KG1 (cell line): Measurements from ENCODE around the gene FCRL2.

Source experiments
- DNase-seq: peaks from one replicate; lab custom pipeline; 2025; lab: John Stamatoyannopoulos, UW

FCRL2 gene, protein sequence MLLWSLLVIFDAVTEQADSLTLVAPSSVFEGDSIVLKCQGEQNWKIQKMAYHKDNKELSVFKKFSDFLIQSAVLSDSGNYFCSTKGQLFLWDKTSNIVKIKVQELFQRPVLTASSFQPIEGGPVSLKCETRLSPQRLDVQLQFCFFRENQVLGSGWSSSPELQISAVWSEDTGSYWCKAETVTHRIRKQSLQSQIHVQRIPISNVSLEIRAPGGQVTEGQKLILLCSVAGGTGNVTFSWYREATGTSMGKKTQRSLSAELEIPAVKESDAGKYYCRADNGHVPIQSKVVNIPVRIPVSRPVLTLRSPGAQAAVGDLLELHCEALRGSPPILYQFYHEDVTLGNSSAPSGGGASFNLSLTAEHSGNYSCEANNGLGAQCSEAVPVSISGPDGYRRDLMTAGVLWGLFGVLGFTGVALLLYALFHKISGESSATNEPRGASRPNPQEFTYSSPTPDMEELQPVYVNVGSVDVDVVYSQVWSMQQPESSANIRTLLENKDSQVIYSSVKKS

DNA sequence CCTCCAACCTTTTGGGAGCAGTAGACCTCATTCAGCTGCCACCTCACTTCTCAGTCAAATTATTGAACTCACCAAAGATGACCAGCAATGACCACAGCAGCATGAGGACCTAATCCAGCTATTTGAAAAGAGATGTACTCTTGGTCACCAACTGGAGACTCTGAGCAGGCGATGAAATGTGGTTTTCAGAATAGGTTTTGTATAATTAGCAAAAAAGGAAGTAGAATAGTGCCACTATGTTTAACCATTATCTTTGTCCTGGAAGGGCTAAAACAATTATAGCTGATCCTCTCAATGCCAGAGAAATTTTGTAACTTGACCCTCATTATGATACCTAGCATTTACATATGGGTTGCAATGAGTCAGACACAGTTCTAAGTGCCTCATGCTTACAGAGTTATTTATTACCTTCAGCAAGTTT lies at the start of gene FCRL2:
FCRL2 (minus strand) TSS at position 162 of the 421 bp plus-strand sequence; CDS start at position 103, 59 bp downstream.
- DNase-seq = no peak

DNA sequence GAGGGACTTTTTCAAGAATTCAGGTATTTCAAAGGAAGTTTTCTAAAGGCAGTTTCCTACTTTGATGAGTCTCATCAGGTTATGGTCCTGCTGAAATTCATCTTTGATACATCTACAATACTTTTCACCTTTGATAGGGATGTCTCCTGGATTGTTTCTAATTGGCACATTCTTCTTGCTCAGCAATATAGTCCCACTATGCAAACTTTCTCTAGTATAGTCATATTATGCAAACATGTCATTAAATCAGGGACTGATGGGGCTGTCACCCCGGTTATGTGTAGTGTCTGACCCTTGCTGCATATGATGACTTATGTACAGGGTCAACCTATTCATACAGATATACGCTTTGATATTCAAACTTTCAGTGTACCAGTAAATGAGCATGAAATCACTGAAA lies 43.4 kb upstream of the FCRL2 start:
- no peak for DNase-seq

DNA sequence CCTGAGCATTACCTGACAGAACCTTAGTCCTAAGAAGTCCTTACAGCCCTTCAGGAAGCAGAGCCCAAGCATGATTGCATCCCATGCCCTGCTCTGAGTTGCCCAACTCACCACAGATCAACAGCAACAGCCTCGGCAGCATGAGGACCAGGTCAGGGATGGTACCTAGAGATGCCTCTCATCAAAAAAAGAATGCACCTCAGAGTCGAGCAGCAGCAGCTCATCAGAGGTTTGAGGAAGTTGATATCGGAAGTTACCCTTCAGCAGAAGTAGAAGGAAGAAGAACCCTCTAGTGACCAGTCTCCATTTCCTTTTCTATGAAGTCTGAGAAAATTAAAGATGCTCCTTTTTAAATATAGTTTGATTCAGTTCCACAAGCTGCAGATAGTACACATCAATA lies 43.0 kb upstream of the FCRL2 start, which contains the start of gene FCRL1:
FCRL1 (minus strand) TSS at position 225 of the 400 bp plus-strand sequence; CDS start at position 142, 83 bp downstream.
- no peak for DNase-seq

DNA sequence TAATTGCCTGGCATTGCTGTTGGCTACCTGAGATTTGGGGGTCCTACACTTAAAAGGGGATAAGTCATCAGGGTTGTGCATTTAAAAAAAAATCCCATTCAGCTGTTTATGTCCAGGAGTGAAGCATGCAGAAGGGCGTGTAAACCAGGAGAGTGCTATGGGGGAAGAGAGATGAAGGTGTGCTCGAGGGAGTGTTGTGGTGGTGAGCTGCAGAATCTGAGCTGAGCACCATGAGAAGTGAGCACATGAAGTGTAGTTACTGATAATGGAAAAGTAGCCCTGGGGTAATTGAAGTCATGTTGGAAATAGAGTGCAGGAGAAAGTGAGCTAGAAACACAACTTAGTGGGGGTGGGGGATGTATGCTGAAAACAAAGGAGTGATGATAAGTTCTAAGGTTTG lies 42.3 kb upstream of the FCRL2 start:
- DNase-seq = no peak

DNA sequence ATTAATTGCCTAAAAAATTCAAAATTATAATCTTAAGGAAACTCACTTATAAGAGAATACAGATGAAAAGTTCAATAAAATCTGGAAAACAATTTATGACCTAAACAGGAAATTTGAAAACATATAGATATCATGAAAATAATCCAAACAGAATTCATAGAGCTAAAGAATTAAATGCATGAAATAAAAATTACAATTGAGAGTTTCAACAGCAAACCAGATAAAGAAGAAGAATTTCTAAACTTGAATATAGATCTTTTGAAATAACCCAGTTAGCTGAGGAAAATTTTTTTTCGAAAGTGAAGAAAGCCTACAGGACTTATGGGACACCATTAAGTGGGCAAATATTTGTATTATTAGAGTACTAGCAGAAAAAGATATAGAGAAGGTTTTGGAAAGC lies 36.3 kb upstream of the FCRL2 start:
- DNase-seq = no peak

DNA sequence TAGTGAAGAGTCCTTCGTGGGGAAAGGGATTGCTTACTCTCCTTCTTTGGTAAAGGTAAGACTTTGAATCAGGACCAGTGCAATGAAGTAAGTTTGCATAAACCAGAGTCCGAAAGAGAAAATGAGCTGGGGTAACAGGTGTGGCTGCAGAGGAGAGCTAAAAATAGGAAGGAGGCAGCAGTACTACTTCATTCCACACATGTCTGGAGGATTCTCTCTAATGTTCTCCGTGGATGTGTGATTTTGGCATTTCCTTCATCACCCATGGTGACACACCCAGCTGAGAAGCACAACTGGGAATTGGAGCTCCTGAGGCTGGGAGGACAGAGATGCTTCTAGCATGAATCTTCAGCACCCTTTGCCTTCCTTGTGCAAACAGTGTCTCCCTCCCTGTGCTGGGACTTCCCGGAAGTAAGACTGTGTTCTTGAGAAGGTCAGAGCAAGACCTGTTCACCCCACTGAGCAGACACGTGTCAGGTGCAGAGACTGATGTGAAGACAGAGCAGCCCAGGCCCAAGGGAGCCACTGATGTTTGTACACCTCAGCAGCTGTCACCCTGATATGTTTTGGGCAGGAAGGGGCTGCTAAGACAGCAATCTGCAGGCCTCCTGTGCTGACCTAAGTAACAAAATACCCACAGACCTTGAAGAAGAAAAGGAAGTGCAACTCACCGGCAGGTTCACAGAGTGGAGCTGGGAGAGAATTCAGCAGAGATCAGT lies 29.7 kb upstream of the FCRL2 start:
- no peak for DNase-seq

DNA sequence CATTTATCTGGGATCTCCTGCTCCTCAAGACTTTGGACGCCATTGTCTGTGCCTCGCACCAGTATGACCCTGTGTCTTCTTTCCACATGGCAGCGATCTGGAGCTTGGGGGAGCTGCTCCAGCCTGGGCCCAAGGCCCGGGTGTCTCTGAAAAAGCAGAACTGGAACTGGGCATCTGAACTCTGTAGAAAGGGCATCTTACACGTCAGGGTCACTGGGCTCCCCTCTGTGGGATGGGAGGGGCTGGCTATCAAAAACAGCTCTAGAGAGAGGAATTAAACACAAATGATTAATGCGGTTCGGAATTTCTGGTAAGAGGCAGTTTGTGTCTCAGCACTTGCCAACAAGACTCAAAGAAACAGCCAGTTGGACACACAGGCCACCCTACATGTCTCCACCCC lies 26.9 kb upstream of the FCRL2 start:
- DNase-seq = no peak

DNA sequence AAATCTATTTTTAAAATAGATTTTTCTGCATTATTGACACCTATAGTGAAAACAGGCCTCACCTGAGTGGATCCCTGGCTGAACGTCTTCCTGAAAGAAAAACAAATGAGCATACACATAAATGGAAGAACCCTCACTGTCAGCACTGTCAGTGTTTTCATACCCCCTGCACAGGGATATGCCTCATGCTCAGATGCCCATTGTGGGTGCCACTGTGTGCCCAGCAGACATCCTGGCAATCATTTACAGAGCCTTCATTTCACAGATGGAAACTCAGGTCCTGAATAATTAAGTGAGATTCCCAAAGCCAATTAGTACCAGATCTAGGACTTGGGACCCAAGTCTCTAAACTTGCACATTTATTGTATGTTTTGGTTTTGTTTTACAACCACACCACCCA lies 23.1 kb upstream of the FCRL2 start:
- DNase-seq = no peak

DNA sequence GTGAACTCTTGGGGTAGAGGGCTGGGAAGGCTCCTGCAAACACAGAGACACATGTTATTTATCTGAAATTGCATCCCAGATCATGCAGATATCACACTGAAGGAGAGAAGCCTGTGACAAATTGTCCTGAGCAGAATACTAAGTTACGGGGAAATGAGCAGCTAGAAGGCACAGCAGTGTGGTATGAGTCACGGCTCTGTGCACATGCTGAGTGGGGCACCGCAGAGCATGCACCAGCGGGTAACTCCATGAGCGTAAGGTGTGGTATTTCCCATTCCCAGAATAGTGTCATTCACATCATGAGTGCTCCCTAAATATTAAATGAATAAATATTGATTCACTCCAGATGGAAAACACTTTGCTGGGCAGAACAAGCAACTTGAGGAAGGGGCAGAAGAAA lies 21.3 kb upstream of the FCRL2 start:
- no peak for DNase-seq

DNA sequence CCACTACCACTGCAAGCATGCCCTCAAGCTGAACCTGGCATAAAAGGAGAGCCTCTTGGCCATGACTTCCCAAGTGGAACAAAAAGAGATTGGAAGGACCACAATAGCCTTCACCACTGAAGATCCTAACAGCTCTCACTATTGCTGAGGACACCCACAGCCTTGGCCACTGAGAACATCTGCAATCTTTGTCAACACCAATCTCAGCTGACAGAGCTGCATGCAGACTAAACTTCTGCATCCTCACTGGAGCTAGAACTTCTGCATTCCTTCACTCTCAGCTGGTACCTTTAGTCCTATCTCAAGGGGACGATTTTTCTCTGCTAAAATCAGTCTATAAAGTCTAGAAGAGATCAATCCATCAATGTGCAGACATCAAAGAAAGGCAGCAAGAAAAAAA lies 8.3 kb upstream of the FCRL2 start:
- no peak for DNase-seq

DNA sequence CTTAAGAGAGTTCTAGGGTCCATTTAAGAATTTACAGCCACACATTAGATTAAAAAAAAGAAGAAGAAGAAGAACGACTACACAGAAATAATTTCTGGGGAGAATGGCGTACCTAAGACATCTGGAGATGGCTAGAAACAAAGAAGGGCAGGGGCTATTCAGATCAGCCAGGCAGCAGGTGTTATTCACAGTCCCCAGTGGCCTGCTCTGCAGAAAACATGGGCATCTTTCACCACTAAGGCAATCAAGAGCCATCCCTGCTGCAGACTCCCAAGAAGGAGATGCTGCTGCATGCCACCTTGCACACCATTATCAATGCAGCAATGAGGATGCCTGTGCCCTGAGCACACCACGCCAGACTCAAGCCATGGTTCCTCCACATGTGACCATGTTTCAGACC lies 7.9 kb upstream of the FCRL2 start:
- no peak for DNase-seq

DNA sequence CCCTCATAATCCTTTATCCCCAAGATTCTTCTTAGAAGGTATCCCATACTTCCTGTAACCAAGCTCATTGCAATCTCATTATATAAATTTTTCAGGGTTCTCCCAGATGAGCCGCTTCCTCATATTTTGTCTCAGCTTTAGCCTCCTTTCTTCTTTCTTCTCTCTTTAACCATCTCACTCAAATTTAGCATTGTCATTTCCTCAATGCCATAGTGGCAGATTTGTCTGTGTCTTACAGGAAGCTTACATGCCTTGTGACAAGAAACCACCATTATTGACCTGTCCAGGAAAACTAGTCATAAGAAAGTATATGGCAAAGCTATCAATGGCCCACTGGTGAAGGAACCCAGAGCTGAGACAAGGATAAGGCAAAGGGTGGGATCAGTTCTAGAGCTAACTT lies 6.0 kb upstream of the FCRL2 start:
- no peak for DNase-seq

DNA sequence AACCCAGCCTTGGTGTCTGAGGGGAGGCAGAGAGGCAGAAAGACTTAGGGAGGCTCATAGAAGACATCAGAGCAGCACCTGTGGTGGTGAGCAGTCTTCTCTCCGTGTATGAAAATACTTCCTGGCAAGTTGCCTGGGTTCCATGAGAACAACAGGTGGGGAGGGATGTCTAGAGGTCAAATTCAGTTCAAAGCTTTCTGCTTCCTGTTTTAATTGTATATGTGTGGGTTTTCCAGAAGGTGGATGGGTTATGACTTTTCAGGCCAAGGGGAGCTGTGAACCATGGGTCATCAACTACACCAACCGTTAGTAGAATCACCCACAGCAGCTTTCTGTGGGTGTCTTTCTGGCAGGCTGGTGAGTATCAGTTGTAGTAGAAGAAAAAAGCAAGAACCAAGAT lies 4.1 kb upstream of the FCRL2 start:
- DNase-seq = no peak

DNA sequence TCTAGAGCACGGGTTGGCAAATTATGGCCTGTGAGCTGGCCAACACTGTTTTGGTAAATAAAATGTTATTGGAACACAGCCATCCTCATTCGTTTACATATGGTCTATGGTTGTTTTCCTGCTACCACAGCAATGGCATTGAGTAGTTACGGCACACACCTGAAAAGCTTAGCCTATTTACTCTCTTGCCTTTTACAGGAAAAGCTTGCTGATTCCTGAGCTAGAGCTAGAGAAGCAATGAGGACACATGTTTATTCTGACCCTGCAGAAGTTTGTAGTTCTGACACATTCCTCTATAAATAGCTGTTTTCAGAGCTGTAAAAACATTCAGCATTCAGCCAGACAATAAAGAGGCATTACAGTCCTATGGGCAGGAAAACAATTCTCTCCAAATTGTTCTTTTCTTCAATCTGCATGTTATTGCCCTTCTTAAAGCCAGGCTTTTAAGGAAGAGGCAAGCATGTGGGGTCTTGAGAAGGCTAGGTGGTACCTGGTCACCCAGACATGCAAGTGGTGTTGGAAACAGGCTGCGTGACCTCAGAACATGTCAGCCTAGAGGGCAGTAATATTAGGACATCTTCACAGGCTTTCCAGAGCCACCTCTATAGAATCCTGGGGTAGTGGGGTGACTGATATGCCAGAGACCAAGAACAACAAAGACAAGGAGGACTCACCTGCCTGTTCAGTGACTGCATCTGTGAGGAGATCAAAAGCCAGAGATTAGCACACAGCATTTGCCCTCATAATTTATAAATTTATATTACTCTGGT lies 1.6 kb downstream of the FCRL2 start:
- DNase-seq = no peak

DNA sequence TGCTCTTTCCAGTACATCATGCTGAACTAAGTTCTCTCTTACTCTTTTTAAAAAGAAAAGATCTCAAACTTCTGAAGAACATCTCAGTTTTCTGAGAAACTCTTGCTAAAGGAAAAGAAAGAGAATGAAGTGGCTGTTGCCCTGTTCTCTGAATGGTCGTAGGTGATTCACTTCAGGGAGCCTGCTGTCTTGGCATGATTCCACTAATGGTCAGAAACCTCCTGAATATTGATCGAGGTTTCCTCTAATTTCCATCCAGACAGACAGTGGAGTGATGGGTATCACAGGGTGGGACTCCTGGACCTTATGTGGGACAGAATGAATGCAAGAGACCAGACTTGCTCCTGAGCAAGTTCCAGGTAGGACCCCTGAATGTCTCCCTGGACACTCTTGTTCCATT lies 2.5 kb downstream of the FCRL2 start:
- DNase-seq = no peak

DNA sequence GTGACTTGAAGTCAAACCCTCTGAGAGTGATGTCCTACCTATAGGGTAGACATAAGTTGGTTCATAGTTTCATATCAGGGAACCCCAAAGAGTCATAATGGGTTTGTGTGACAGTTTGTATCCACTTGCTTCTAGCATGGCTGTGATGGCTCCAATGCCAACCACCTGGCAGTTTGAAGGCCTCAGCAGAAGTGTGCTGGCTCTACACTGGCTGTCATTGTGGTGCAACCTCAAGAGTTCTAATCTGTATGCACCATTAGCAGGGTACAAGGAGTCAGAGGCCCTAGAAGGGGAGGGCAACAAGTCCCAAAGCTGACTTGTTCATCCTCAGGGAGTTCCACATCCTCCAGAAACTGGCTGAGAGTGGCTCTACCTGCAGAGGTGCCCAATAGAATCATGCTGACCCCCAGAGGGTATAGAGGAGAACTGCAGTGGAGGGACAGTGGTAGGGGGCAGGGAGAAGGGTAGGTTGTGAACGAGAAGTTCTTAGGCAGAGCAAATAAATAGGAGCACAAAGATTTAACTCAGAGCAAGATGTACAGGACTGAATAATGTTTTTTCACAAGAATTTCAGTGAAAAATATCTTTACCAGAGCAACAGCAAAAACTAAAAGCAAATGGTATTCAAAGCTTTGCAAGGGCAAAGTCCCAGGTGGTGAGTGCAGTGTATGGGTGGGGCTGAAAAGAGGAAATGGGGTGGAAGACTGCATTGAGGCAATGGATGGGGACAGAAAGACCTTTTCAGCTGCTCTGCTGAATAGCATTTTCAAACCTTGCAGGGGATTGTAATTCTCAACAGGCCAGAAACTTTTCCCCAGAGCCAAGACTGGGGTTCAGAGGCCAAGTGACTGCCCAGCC lies 3.2 kb downstream of the FCRL2 start:
- DNase-seq = no peak

DNA sequence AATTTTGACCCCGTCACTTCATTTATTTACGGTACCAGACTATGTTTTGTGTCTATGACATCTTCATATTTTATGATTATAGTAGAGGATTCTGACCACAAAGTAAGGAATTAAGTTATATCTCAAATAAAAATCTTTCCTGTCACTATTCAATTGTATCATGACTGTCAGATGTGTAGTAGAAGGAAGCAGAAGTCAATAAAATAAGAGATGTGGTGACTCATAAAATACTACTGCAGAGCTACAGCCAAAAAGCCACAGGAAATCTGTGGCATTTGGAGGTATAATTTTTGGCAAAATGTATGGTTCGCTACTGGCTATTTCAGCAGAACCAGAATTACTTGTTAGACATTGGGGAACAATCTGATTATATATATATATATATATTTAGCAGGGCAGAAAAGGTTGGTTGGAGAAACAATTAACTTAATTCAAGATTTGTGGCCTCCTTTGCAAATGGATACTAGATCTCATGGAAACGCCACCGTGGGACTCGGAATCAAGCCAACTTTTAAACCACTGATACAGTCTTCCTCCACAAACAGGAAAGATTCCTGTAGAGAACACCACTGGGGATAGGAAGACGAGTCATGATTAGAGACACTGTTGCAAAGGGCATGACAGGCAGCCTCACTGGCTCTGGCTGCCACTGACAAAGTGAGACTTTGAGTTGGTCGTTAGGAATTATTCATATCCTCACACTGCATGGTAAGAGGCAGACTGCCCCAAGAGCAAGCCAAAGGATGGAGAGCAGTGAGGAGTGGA lies 5.1 kb downstream of the FCRL2 start:
- DNase-seq = peak; percentile 17

DNA sequence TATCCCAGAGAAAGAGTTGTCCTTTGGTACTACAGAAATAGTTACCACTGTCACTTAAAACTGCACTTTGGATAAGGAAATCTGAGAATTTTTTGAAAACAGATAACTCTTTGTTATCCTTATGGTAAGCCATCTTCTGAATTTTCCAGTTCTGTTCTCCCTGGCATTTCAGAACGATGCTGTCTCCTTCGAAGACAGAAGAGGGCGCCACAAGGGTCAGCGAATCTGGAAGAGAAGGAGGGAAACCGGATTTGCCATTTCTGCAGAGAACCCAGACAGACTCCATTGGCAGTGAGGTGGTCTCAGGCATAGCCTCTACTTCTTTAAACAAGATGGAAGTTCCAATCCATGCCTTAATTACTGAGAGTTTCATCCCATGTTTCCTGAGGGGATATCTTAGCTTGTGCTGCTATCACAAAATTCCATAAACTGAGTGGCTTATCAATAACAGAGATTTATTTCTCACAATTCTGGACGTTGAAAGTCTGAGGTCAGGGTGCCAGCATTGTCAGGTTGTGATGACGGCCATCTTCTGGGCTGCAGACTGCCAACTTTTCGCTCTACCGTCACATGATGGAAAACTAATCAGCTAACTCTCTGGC lies 6.4 kb downstream of the FCRL2 start:
- DNase-seq = no peak

DNA sequence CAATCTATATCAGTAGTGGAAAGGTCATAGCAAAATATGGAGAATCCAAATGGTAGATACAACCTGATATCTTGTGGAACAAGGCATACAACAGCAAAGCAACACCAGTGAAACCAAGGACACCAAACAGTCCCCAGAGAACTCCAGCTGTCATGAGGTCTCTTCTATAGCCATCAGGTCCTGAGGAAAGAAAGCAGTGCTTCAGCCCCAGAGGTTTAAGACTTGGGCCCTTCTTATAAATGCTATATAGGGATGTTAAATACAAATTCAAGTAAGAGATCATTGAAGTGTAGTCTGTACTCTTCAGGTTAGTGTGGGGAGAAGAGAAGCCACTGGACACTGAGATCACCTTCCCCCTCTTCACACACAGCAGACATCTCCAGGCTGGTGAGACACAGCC lies 10.1 kb downstream of the FCRL2 start:
- DNase-seq = no peak

DNA sequence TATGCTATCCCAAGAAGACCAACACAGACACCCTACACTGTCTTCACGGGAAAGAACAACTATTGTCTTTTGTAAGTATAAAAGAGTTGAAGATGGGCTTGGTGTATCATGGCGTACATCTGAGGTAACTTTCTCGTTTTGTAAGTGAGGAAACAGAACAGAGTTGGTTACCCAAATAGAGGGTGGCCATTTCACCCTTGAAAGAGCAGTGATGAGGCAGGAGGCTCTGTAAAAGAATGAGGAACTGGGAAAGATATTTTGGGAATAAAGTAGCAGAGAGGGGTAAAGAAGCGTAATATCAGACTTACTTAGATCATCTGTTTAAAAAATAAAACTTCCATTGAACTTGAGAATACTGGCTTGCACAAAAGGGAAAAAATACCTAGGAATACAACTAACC lies 18.9 kb downstream of the FCRL2 start:
- DNase-seq = no peak
